ENCODE results near the gene FHOD1.

The FHOD1 gene

GRCh38 chr16:67206838-67207248 lies 40.4 kb downstream of the FHOD1 start:
- no peak for DNase-seq

DNA sequence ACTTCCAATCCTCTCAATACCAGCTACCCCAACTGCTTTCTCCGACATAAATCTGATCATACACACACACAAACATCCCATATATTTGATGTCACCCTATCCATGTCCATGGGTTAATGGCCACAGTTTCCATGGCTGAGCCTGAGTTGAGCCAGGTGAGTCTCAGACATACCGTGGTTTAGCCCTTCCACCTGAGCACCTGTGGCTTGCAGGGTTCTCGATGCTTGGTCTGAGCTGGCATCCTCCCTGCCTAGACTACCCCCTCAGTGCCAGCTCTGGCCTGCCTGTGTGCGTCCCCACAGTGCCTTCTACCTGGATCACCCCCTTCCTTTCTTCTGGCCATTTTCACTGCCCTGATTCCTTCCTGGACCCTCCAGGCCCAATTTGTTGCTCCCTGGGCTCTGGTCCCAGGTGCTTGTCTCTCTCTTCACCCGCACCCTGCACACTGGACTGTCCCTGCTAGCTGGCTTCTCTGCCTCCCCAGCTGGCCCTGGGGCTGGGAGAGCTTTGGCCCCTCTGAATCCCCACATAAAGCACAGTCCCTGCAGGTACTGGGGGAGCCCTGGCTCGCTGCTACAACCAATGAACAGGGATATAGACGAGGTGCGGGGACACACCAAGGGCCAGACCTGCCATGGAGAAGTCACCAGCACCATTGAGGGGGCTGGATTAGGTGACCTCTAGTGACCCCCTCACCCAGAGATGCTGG lies 41.0 kb downstream of the FHOD1 start:
- DNase-seq, result no peak

- DNase-seq, result no peak
These were observed 43.2 kb downstream of the FHOD1 start for GRCh38 chr16:67204076-67204475.

DNA sequence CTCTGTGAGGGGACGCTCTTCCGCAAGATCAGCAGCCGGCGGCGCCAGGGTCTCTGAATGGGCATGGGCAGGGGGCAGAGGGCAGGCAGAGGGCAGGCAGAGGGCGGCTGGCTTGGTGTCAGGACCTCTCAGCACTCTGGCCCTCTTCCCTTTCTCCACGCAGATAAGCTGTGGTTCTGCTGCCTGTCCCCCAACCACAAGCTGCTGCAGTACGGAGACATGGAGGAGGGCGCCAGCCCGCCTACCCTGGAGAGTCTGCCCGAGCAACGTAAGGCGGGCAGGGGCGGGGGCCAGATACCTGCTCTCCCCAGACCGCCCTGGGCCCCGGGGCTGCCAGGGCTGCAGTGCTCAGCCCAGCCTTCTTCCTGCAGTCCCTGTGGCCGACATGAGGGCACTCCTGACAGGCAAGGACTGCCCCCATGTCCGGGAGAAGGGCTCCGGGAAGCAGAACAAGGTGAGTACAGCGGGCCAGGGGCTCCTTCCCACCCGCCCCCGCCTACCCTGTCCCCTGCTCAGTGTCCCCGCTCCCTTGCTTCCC lies 44.3 kb downstream of the FHOD1 start:
- DNase-seq, result no peak

DNA sequence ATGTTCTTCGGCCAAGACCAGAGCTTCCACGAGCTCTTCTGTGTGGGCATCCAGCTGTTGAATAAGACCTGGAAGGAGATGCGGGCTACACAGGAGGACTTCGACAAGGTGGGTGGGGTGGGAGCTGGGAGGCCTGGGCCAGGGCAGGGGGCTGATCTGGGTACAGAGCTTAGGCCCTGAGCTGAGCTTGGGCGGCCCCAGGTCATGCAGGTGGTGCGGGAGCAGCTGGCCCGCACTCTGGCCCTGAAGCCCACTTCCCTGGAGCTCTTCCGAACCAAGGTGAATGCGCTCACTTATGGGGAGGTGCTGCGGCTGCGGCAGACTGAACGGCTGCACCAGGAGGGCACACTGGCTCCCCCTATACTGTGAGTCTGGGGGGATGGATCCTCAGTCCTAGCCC lies 44.9 kb downstream of the FHOD1 start:
- DNase-seq, result no peak

DNA sequence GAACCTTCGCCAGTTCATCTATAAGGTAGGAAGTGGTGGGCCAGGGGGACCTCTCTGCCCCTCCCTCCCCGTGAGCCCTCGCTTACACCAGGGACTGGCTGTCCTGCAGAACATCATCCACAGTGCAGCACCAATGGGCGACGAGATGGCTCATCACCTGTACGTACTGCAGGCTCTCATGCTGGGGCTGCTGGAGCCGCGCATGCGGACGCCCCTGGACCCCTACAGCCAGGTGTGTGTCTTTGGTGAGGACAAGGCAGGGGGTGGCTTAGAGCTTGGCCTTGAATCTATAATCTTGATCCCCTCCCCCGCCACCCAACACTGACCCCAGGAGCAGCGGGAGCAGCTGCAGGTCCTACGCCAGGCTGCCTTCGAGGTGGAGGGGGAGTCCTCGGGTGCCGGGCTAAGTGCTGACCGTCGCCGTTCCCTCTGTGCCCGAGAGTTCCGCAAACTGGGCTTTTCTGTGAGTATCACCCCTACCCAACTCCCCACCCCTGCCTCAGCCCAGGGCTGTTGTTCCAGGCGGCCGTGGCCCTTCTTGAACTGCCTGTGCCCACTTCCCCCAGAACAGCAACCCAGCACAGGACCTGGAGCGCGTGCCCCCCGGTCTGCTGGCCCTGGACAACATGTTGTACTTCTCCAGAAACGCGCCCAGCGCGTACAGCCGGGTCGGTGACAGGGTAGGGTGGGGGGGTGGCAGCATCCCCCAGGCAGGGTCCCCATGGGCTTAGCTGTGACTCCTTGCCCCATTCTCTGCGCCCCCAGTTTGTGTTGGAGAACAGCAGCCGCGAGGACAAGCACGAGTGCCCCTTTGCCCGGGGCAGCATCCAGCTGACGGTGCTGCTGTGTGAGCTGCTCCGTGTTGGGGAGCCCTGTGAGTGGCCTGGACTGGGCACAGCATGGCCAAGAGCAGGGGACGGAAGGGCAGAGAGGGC lies 45.6 kb downstream of the FHOD1 start:
- no peak for DNase-seq

GRCh38 chr16:67200491-67200890 lies 46.8 kb downstream of the FHOD1 start:
- no peak for DNase-seq

DNA sequence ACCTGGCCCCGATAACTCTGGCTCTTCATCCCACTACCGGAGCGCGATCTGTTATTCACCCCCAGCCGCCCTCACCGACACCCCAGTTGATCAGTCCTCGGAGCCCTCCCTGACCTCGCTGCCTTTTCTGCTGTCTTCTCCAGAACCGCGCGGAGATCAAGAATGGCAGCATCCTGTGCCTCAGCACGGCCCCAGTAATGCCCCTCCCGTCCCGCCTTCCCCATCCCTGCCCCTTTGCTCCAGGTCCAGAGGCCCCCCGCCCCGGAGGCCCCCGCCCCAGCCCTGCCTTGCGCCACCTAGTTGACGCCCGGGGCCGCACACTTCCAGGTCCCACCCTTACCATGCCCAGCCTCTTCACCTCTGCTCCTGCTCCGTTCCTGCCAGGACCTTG lies 47.5 kb downstream of the FHOD1 start:
- no peak for DNase-seq

DNA sequence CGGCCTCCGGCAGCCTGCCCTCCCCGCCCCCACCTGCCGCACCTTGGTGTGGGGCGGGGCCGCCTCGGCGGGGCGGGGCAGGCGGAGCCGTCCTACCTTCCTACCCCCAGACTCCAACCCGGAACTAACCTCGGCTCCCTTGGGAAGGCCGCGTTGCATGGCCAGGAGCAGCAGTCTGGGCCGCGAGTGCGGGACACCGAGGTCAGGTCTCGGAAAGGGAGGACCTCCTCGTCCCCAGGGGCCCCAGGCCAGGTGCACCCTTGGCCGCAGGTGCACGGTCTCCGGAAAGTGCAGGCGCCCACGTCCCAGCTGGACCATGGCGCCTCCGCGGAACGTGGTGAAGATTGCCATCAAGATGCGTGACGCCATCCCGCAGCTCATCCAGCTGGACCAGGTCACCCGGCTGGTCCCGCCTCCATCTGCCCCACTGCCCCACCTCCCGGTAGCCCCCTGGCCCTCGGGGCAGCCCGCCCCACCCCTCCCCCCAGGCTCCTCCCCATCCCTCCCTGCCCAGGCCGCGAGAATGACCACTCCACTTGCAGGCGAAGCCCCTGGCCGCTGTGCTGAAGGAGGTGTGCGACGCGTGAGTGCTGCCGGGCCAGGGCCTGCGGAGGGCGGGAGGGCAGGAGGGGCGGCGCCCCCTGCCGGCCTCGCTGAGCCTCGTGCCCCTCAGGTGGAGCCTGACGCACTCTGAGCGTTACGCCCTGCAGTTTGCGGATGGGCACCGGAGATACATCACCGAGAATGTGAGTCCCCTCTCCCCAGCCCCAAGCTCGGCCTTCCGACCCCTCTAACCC lies 48.1 kb downstream of the FHOD1 start, which contains the start of gene ELMO3:
Gene ELMO3 (plus strand): TSS at position 121 of the 797 bp plus-strand sequence. CDS start 196 bp downstream, at position 317.
- DNase-seq, result no peak

DNA sequence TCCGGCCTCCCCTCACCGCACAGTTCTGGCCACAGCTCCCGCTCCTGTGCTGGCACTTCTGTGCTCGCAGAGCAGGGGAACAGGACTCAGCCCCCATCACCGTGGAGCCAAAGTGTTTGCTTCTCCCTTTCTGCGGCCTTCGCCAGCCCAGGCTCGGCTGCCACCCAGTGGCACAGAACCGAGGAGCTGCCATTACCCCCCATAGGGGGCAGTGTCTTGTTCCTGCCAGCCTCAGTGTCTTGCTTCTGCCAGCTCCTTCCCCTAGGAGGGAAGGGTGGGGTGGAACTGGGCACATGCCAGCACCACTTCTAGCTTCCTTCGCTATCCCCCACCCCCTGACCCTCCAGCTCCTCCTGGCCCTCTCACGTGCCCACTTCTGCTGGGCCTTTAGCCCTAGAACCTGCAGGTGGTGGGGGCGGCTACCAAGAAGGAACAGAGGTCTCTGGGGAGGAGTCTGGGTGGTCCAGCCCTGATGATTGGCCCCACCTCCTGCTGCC lies 49.0 kb downstream of the FHOD1 start:
- peak in 1 of 2 experiments; percentile 39 for DNase-seq

DNA sequence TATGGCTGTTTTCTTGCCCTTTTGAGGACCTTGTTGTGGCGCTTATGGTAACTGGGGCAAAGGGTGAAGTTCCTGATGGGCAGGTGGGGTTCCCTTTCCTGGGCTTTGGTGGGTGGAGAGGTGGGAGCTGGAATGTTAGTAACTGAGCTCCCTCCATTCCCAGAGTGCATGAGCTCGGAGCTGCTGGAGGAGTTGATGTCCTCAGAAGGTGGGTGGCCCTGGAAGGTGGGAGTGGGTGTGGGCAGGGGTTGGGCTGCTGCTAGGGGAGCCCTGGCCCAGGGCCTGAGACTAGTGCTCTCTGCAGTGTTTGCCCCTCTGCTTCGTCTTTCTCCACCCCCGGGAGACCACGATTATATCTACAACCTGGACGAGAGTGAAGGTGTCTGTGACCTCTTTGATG lies 49.6 kb downstream of the FHOD1 start:
- DNase-seq, result no peak

- no peak for DNase-seq
These were observed 50.4 kb downstream of the FHOD1 start for GRCh38 chr16:67196881-67197280.

DNA sequence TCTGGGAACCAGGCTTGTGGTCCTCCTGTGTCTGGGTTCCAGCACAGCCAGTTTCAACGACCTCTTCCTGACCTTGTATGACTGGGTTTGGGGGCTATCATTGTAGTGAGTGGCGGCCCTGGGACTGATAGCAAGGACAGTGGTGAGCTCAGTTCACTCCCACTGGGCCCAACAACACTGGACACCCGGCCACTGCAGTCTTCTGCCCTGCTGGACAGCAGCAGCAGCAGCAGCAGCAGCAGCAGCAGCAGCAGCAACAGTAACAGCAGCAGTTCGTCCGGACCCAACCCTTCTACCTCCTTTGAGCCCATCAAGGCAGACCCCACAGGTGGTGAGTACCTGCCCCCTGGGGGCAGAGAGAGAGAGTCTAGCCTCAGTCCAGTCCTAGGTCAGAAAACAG lies 51.6 kb downstream of the FHOD1 start:
- no peak for DNase-seq

- no peak for DNase-seq
These were observed 53.0 kb downstream of the FHOD1 start for GRCh38 chr16:67194260-67194659.

DNA sequence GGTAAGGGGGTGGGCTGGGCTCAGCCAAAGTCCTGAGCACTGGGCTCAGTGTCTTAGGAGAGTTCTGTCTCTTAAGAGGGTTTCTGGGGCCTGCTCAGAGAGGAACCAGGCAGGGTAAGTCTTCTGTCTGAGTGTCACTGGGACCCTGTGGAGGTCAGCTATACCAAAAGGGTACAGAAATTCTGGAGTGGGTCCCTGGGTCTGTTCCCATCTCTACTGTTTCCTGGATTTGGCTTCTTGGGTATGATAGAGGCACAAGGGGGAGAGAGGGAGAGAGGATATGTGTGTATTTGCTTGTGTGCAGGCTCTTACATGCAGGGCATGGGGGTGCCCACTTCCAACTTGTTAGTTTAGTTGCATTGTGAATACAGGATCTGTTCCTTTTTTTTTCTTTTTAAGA lies 53.7 kb downstream of the FHOD1 start:
- no peak for DNase-seq

GRCh38 chr16:67192781-67193361 lies 54.4 kb downstream of the FHOD1 start:
- no peak for DNase-seq

GRCh38 chr16:67191995-67192681 lies 55.1 kb downstream of the FHOD1 start, which contains the start of gene E2F4:
TSS of gene E2F4 (plus strand) at chr16:67192155. CDS start at chr16:67192228, 73 bp downstream.
- peak; percentile 89 to 91 for DNase-seq

DNA sequence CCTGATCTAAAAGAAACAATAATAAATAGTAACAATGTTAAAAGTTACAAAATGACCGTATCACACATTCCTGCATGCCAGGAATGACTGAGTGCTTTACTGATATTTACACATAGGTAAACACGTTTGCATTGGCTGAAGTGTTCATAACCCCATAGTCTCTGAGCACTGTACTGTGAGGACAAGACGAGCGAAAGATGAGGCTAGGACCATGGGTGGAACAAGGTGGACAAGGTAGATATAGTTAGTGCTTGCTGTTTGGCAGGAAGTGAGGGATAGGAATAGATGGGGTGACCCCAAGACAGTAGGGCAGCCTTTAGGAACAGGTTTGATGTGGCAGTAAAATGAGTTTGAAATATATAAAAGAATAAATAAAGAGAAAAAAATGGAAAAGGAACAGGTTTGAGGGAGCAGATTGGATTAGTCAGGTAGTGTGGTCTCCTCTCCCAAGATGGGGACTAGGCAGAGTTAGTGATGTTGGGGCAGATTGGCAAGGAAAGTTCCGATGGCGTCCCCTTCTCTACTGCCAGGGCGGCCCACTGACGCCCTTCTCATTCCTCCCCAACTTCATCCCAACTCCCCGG lies 55.8 kb downstream of the FHOD1 start:
- no peak for DNase-seq

DNA sequence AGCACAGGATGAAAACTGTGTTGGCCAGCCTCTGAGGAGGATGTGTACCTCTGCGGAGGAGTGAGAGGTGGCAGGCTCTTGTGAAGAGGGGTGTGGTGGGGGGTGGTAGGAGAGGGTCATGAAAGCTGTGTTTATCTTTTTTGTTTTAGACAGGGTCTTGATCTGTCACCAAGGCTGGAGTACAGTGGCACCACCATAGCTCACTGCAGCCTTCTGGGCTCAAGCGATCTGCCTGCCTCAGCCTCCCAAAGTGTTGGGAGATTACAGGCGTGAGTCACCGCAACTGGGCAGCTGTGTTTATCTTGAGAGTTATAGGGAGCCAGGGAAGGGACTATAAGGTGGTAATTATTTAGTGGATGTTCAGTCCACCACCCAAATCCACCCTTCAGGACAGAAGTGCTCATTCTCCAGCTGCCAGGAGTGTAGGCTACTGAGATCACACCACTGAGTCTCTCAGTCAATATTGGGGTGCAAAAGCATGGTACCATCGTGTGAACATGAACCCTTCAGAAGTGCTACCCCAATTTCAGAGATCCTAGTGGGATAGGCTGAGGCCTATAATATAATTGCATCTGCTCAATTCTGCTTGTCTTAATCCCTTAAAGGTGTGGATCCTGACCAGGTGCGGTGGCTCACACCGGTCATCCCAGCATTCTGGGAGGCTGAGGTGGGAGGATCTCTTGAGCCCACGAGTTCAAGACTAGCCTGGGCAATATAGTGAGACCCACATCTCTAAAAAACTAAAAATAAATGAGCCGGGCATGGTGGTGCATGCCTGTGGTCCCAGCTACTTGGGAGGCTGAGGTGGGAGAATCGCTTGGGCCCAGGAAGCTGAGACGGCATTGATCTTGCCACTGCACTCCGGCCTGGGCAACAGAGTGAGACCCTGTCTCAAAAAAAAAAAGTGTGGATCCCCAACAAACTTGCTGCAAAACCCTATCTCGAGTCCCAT lies 56.6 kb downstream of the FHOD1 start:
- no peak for DNase-seq

- no peak for DNase-seq
These were observed 57.2 kb downstream of the FHOD1 start, which contains the start of gene EXOC3L1 for GRCh38 chr16:67190041-67190440. TSS of gene EXOC3L1 (minus strand) at chr16:67190136. CDS start at chr16:67189676, 460 bp downstream.

Measured in activated CD4-positive, alpha-beta T cell treated with anti-CD3 and anti-CD28 coated beads, Interleukin-2, amount 50 U/mL, for 48 hours (primary cell).